Prostate gland (tissue), 2 donors: Measurements from ENCODE around the gene LIG1. TPM values are rescaled to one million over a fixed set of nuclear protein-coding genes. Genes with fewer than 3 reads are reported as not detected.
A peak's percentile ranks its signal among the peaks of the same experiment; 100 is the strongest.

Source experiments
- DNase-seq: peaks from one replicate; pipeline ENCODE4 v3.0.0-alpha.2; 2019; ENCODE audit warnings: low spot score
- H3K27ac ChIP-seq, 2 donors: fragments of 200-600 bp; sonication (generic); 2 replicates each; pipeline ENCODE4 v1.5.1; 2017 to 2019
- H3K27me3 ChIP-seq: fragments of 200-600 bp; sonication (generic); replicated peaks from 2 replicates; pipeline ENCODE4 v1.5.1; 2019; ENCODE audit not compliant: insufficient read depth
- H3K36me3 ChIP-seq, 2 donors: fragments of 200-600 bp; sonication (generic); 1 replicate in 1 of 2; 2 replicates in 1 of 2; pipeline versions ENCODE4 v1.5.1 to v1.8.1; 2017 to 2019
- H3K4me1 ChIP-seq: fragments of 200-600 bp; sonication (generic); replicated peaks from 2 replicates; pipeline ENCODE4 v1.5.1; 2019
- H3K4me3 ChIP-seq, 2 donors: fragments of 200-600 bp; sonication (generic); 2 replicates each; pipeline ENCODE4 v1.5.1; 2017 to 2019
- H3K9me3 ChIP-seq: fragments of 200-600 bp; sonication (generic); 2 replicates; pipeline ENCODE4 v1.5.1; 2017
- POLR2A ChIP-seq: fragments of 450-650 bp; IDR thresholded peaks from one replicate; pipeline ENCODE4 v1.6.1; 2016; ENCODE audit warnings: antibody characterized with exemption, mild to moderate bottlenecking
- POLR2AphosphoS5 ChIP-seq: sonication (generic); formaldehyde crosslinking; IDR thresholded peaks from one replicate; pipeline ENCODE4 v1.6.1; 2017; ENCODE audit warnings: antibody characterized with exemption
- WGBS: methylation state at CpG from one replicate; pipeline ENCODE4 v1.1.5; 2018; 5-methylcytosine and 5-hydroxymethylcytosine counted together
- intact Hi-C: fragments of 100-400 bp; cut with DNase I; formaldehyde crosslinking; loops from one replicate; pipeline ENCODE4 v1.14.2; 2022
- total RNA-seq, 2 donors: library from RNA; depleted of rRNA; stranded (reverse); fragments of >200 nt; gene quantifications; one replicate each; pipeline ENCODE4 v1.1.0, GENCODE V29; 2016
- TF ChIP-seq, protein P1 (sequence below), 4 experiments: fragments of 200-600 bp in 2 of 4; fragments of 450-650 bp in 2 of 4; sonication (generic) in 2 of 4; IDR thresholded peaks; 1 replicate in 3 of 4; 2 replicates in 1 of 4; pipeline ENCODE4 v1.5.1; 2016 to 2019; ENCODE audit warnings: antibody characterized with exemption in 4 of 4, mild to moderate bottlenecking in 2 of 4, moderate library complexity in 2 of 4

Gene LIG1
- total RNA-seq, 2 donors from 2014 or later: 30.6 to 58.7 TPM

DNA sequence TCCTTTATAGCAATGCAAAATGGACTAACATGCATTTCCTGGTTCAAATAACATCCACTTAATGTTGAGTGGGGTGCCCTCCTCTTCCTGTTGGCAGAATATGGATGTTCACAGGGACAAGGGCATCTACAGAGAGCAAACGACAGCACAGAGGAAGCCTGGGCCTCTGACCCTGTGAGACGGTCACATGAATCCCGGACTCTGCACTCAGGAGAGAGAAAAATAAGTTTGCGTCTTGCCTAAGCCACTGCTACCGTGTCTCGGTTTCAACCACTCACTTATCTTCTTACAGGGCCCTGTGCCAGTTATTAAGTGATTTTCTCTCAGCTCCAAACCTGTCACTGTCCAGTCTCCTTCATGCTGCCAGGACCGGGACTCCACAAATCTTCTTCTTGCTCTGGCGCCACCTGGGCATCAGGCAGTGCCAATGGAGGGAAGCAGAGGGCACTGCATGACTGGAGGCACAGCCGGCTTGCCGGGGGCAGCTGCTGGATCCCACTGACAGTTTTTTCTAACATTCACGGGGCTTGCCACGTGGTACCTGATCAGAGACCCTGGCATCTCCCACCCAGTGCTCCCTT, 11.8 kb downstream of the LIG1 start:
- Histone ChIP-seq H3K4me1 (no peaks in the 10 kb centered on the region), H3K9me3 (no peaks in the 10 kb centered on the region), H3K36me3 (peaks cover 0 to 12% of the 10 kb centered on the region in 2 donors), H3K27ac (no peak overlapping the region), H3K4me3 (no peak overlapping the region), H3K27me3 (no peaks in the 10 kb centered on the region)
- TF ChIP-seq, protein P1, sequence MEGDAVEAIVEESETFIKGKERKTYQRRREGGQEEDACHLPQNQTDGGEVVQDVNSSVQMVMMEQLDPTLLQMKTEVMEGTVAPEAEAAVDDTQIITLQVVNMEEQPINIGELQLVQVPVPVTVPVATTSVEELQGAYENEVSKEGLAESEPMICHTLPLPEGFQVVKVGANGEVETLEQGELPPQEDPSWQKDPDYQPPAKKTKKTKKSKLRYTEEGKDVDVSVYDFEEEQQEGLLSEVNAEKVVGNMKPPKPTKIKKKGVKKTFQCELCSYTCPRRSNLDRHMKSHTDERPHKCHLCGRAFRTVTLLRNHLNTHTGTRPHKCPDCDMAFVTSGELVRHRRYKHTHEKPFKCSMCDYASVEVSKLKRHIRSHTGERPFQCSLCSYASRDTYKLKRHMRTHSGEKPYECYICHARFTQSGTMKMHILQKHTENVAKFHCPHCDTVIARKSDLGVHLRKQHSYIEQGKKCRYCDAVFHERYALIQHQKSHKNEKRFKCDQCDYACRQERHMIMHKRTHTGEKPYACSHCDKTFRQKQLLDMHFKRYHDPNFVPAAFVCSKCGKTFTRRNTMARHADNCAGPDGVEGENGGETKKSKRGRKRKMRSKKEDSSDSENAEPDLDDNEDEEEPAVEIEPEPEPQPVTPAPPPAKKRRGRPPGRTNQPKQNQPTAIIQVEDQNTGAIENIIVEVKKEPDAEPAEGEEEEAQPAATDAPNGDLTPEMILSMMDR (IDR thresholded peaks at IDR 0.05): no peak
- TF ChIP-seq POLR2AphosphoS5 (no peak), POLR2A (no peak)
- intact Hi-C loops: no loop called here
- DNase-seq: no peak
- 83% methylated on average over 12 of the region's 12 CpGs for WGBS

DNA sequence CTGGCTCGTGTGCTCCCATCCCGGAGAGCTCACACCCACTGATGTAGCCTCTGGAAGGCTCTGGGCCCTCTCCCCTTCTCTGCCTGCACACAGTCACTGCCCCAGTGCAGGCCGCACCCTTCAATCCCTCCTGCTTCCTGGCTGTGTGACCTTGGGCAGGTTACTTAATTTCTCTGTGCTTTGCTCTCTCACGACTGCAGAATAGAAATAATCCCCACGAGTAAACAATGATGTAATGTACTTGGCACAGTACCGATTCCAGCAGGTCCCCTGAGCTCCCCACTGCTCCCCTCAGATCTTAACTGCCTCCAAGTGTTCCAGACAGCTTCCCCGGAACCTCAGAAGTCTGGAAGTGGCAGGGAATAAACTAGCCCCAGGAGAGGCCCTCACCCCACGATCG, 16.1 kb downstream of the LIG1 start:
- no peak overlapping the region for H3K4me3 ChIP-seq
- intact Hi-C loops: no loop called here
- no peak for TF ChIP-seq POLR2A
- TF ChIP-seq, protein P1 (IDR thresholded peaks at IDR 0.05): no peak
- no peak for TF ChIP-seq POLR2AphosphoS5
- H3K27me3 ChIP-seq: no peaks in the 10 kb centered on the region
- WGBS: 62% methylated on average over 9 of the region's 9 CpGs
- peaks cover 0 to 11% of the 10 kb centered on the region in 2 donors for H3K36me3 ChIP-seq
- no peak overlapping the region for H3K27ac ChIP-seq
- DNase-seq: no peak
- H3K9me3 ChIP-seq: no peaks in the 10 kb centered on the region
- peaks cover 10% of the 10 kb centered on the region for H3K4me1 ChIP-seq

DNA sequence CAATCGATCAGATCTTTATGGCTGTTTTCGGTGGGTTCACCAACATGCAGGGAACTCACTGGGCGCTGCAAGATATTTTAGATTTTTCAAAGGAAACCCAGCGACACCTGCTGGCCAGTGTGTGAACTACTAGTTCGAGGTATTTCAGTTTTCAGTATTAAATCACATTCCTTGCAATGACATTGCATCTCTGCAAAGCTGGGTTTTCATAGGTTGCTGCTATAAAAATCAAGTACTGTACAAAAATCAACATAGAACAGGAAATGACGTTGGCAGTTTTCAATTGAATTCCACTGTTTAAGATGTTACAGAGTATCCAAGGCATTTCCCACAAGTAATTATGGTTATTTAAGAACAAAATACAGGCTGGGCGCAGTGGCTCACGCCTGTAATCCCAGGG, 17.6 kb downstream of the LIG1 start:
- no peaks in the 10 kb centered on the region for H3K27me3 ChIP-seq
- TF ChIP-seq, protein P1 (IDR thresholded peaks at IDR 0.05): peak; percentile 75 to 95 (median 87)
- TF ChIP-seq POLR2A (no peak), POLR2AphosphoS5 (peak; percentile 46)
- H3K27ac ChIP-seq: no peak overlapping the region
- peaks cover 0 to under 1% of the 10 kb centered on the region in 2 donors for H3K36me3 ChIP-seq
- H3K4me3 ChIP-seq: no peak overlapping the region
- intact Hi-C loops: no loop called here
- H3K9me3 ChIP-seq: no peaks in the 10 kb centered on the region
- DNase-seq: peak; percentile 53
- WGBS: 27% methylated on average over 8 of the region's 8 CpGs
- H3K4me1 ChIP-seq: peaks cover 12% of the 10 kb centered on the region

DNA sequence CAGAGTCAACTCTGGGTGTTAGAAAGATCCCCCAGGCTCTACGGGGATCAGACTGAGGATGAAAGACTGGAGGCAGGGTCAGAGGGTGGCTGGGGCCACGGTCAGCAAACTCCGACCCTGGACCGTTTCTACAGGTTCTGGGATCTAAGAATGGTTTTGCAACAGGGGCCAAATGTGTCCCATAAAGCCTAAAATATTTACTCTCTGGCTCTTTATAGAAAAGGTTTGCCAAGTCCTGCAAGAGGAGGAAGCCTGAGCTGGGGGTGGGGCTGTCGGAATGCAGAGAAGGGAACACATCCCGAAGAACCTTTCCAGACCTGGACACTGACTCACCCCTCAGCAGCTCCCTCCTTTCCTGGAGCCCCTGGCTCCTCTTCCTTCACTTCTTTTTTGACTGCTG, 20.7 kb downstream of the LIG1 start:
- Histone ChIP-seq H3K36me3 (no peaks in the 10 kb centered on the region), H3K27ac (peak overlapping the region; percentile 49 to 55), H3K4me3 (no peak overlapping the region), H3K4me1 (peaks cover 12% of the 10 kb centered on the region), H3K9me3 (no peaks in the 10 kb centered on the region), H3K27me3 (no peaks in the 10 kb centered on the region)
- intact Hi-C loops: no loop called here
- peak; percentile 83 for DNase-seq
- TF ChIP-seq, protein P1 (IDR thresholded peaks at IDR 0.05): peak in 1 of 4 experiments; percentile 5
- no peak for TF ChIP-seq POLR2A
- peak; percentile 90 for TF ChIP-seq POLR2AphosphoS5
- WGBS: 22% methylated on average over 6 of the region's 6 CpGs

DNA sequence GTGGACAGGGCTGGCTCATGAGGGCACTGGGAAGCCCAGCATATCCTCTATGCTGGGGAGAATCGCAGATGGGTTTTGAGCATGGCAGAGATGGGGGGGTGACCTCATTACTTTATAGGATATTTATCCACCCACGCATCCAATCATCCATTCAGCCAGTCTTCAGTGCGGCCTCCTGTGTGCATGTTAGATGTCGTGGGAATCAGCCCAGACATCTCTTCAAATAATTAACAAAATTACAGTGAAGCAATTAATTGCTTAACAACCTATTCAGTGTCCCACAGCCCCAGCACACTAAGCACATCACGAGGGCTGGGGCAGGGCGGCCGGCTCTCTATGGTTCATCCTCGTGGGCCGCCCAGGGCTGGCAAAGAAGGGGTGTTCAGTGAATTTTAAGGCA, 21.6 kb downstream of the LIG1 start:
- DNase-seq: no peak
- Histone ChIP-seq H3K27me3 (no peaks in the 10 kb centered on the region), H3K27ac (peak overlapping the region; percentile 49 to 55), H3K4me3 (no peak overlapping the region), H3K36me3 (no peaks in the 10 kb centered on the region), H3K9me3 (no peaks in the 10 kb centered on the region), H3K4me1 (peaks cover 12% of the 10 kb centered on the region)
- TF ChIP-seq POLR2AphosphoS5 (no peak), POLR2A (no peak)
- TF ChIP-seq, protein P1 (IDR thresholded peaks at IDR 0.05): no peak
- 84% methylated on average over 9 of the region's 9 CpGs for WGBS
- intact Hi-C loops: no loop called here
